HCT116 (cell line): ENCODE results near the gene CD24. TPM values are rescaled to one million over a fixed set of nuclear protein-coding genes. Genes with fewer than 3 reads are reported as not detected.

Experiments
- ATAC-seq: fragments of 200-7000 bp; cut with Tn5 transposase; 2 replicates; pipeline ENCODE4 v1.9.1; 2020; ENCODE audit warnings: mild to moderate bottlenecking, moderate library complexity
- BruUV-seq: library from RNA; stranded (reverse); fragments of 400-500 nt; replicated peaks from 2 replicates; lab custom pipeline; 2021; lab: Mats Ljungman, UMichigan
- CTCF ChIA-PET: fragments of 300-600 bp; sonication (Branson Sonifier 250); formaldehyde crosslinking; loops from one replicate; lab custom pipeline; 2021; ENCODE audit warnings: antibody characterized with exemption; lab: Charles Lee
- POLR2A ChIA-PET: fragments of 300-600, 350-600 bp; sonication (Branson Sonifier 250); formaldehyde crosslinking; loops from one replicate; lab custom pipeline; 2021; ENCODE audit warnings: antibody characterized with exemption; lab: Charles Lee
- RAD21 ChIA-PET, 2 experiments: fragments of 300-600 bp; sonication (Branson Sonifier 250); formaldehyde crosslinking; loops; one replicate each; lab custom pipeline; 2023; ENCODE audit warnings: low total read pairs in 2 of 2; ENCODE audit not compliant: uncharacterized antibody in 2 of 2, unreplicated experiment in 2 of 2, low non-redundant PET in 1 of 2; lab: Charles Lee
- DNase-seq: peaks from one replicate; pipeline ENCODE4 v3.0.0-alpha.2; 2010; ENCODE audit warnings: low read depth, low spot score
- H2AFZ ChIP-seq: fragments of 200-600 bp; shearing (Covaris generic), sonication (generic); 2 replicates; pipeline ENCODE4 v1.6.1; 2017; ENCODE audit warnings: low read depth, mixed run types, mixed read lengths, antibody characterized with exemption, low read length; ENCODE audit not compliant: poor library complexity, severe bottlenecking
- H3K27ac ChIP-seq: 2 replicates; pipeline ENCODE4 v1.5.1; 2012; ENCODE audit warnings: low read depth, low read length
- H3K27me3 ChIP-seq: fragments of 200-600 bp; sonication (generic); 2 replicates; pipeline ENCODE4 v1.6.1; 2016; ENCODE audit warnings: mixed run types, low read length, mixed read lengths; ENCODE audit not compliant: insufficient read depth
- H3K36me3 ChIP-seq, 2 experiments: fragments of 200-500 bp in 1 of 2; fragments of 200-600 bp in 1 of 2; sonication (Bioruptor generic) in 1 of 2; sonication (generic) in 1 of 2; 2 replicates each; pipeline versions ENCODE4 v1.5.1 to v1.6.1; 2014 to 2016; ENCODE audit warnings: low read length in 2 of 2, inconsistent platforms in 1 of 2, mixed read lengths in 1 of 2, mixed run types in 1 of 2; ENCODE audit not compliant: insufficient read depth in 2 of 2, control insufficient read depth in 1 of 2
- H3K4me1 ChIP-seq, 2 experiments: fragments of 200-600 bp in 1 of 2; sonication (generic) in 1 of 2; 2 replicates each; pipeline versions ENCODE4 v1.5.1 to v1.6.1; 2012 to 2017; ENCODE audit warnings: low read length in 2 of 2, inconsistent platforms in 1 of 2, mild to moderate bottlenecking in 1 of 2, mixed read lengths in 1 of 2, mixed run types in 1 of 2, moderate library complexity in 1 of 2; ENCODE audit not compliant: insufficient read depth in 2 of 2, control insufficient read depth in 1 of 2
- H3K4me2 ChIP-seq: fragments of 200-600 bp; sonication (generic); 2 replicates; pipeline ENCODE4 v1.6.1; 2017; ENCODE audit warnings: mixed run types, low read length, mixed read lengths
- H3K4me3 ChIP-seq, 2 experiments: fragments of 200-600 bp in 1 of 2; sonication (generic) in 1 of 2; replicated peaks in 1 of 2; 2 replicates each; pipeline ENCODE4 v1.5.1; 2011 to 2016; ENCODE audit warnings: low read length in 2 of 2, control low read depth in 1 of 2, low read depth in 1 of 2, mild to moderate bottlenecking in 1 of 2, mixed read lengths in 1 of 2, mixed run types in 1 of 2
- H3K79me2 ChIP-seq: fragments of 200-600 bp; sonication (generic); 2 replicates; pipeline ENCODE4 v1.6.1; 2017; ENCODE audit warnings: mild to moderate bottlenecking, mixed run types, low read length, moderate library complexity, mixed read lengths; ENCODE audit not compliant: insufficient read depth
- H3K9ac ChIP-seq: fragments of 200-600 bp; sonication (generic); 2 replicates; pipeline ENCODE4 v1.6.1; 2016; ENCODE audit warnings: low read length, mixed read lengths
- H3K9me2 ChIP-seq: fragments of 200-600 bp; sonication (generic), shearing (Covaris generic); 2 replicates; pipeline ENCODE4 v1.6.1; 2017; ENCODE audit warnings: mixed run types, mild to moderate bottlenecking, moderate library complexity; ENCODE audit not compliant: insufficient read depth
- H3K9me3 ChIP-seq, 2 experiments: fragments of 200-500 bp in 1 of 2; fragments of 200-600 bp in 1 of 2; sonication (Bioruptor generic) in 1 of 2; sonication (generic) in 1 of 2; 2 replicates each; pipeline ENCODE4 v1.6.1; 2014 to 2017; ENCODE audit warnings: low read length in 2 of 2, mixed read lengths in 2 of 2, inconsistent platforms in 1 of 2, low read depth in 1 of 2, mild to moderate bottlenecking in 1 of 2, mixed run types in 1 of 2, moderate library complexity in 1 of 2; ENCODE audit not compliant: control insufficient read depth in 1 of 2, insufficient read depth in 1 of 2
- H4K20me1 ChIP-seq: fragments of 200-600 bp; sonication (generic), shearing (Covaris generic); 2 replicates; pipeline ENCODE4 v1.6.1; 2017; ENCODE audit warnings: mixed run types, mild to moderate bottlenecking, moderate library complexity; ENCODE audit not compliant: insufficient read depth
- ATF3 ChIP-seq: IDR thresholded peaks from 2 replicates; pipeline ENCODE4 v1.6.1; 2012
- CBX3 ChIP-seq: IDR thresholded peaks from 2 replicates; pipeline ENCODE4 v1.6.1; 2012; ENCODE audit warnings: low read depth
- CTCF ChIP-seq, 3 experiments: fragments of 200-600 bp in 1 of 3; sonication (generic) in 1 of 3; IDR thresholded peaks in 2 of 3; conservative IDR thresholded peaks in 1 of 3; 2 replicates each; pipeline ENCODE4 v1.5.1; 2012 to 2017; ENCODE audit warnings: low read depth in 2 of 3, low read length in 2 of 3, antibody characterized with exemption in 1 of 3, borderline replicate concordance in 1 of 3, control low read depth in 1 of 3, mild to moderate bottlenecking in 1 of 3, mixed read lengths in 1 of 3, mixed run types in 1 of 3, moderate library complexity in 1 of 3; ENCODE audit not compliant: insufficient read depth in 1 of 3
- EZH2 ChIP-seq: fragments of 200-600 bp; sonication (generic); IDR thresholded peaks from 2 replicates; pipeline ENCODE4 v1.6.1; 2017; ENCODE audit warnings: antibody characterized with exemption, mixed run types
- EZH2phosphoT487 ChIP-seq: fragments of 200-600 bp; IDR thresholded peaks from 2 replicates; pipeline ENCODE4 v1.6.1; 2018; ENCODE audit warnings: antibody characterized with exemption, borderline replicate concordance
- MAX ChIP-seq: IDR thresholded peaks from 2 replicates; pipeline ENCODE4 v1.6.1; 2012
- POLR2AphosphoS5 ChIP-seq: IDR thresholded peaks from 2 replicates; pipeline ENCODE4 v1.6.1; 2011; ENCODE audit warnings: mild to moderate bottlenecking, low read depth, low read length, moderate library complexity
- RAD21 ChIP-seq: IDR thresholded peaks from 2 replicates; pipeline ENCODE4 v1.6.1; 2012; ENCODE audit warnings: low read depth, mild to moderate bottlenecking
- REST ChIP-seq: IDR thresholded peaks from 2 replicates; pipeline ENCODE4 v1.6.1; 2012; ENCODE audit warnings: low read depth
- TCF7L2 ChIP-seq: IDR thresholded peaks from 2 replicates; pipeline ENCODE4 v1.7.0; 2011; ENCODE audit warnings: borderline replicate concordance, inconsistent platforms; ENCODE audit not compliant: insufficient read depth, insufficient read length; ENCODE audit errors: extremely low read depth
- ZNF274 ChIP-seq: fragments of 200-500 bp; sonication (Bioruptor generic); IDR thresholded peaks from 2 replicates; pipeline ENCODE4 v1.6.1; 2014; ENCODE audit warnings: mild to moderate bottlenecking, low read depth, low read length, inconsistent platforms
- intact Hi-C: fragments of 100-400 bp; cut with micrococcal nuclease; formaldehyde crosslinking; loops from 2 replicates; pipeline ENCODE4 v1.10.0; 2022
- total RNA-seq: library from RNA; stranded (reverse); gene quantifications from one replicate; pipeline ENCODE4 v1.2.1, GENCODE V29; 2021; ENCODE audit not compliant: unreplicated experiment

CD24 gene
- total RNA-seq, 1 experiment from 2014 or later = 7.3 TPM

- ChIA-PET CTCF (interaction anchor here (2.0 kb wide), 1 partner anchor 16 kb away, joined by 5 read pairs; no protein-coding TSS in a partner anchor), RAD21 (no interaction called here), POLR2A (no interaction called here)
- ATAC-seq (no peak), DNase-seq (no peak)
- no peaks in the 10 kb centered on the region for H3K27me3 ChIP-seq
- H3K9me3 ChIP-seq = no peaks in the 10 kb centered on the region
- no TSS peak for BruUV-seq
- TF ChIP-seq CTCF (IDR thresholded peaks at IDR 0.05 in 2 of 3, conservative IDR thresholded peaks at IDR 0.05 in 1 of 3; ENCODE audit: borderline replicate concordance in 1 of 3, insufficient read depth in 1 of 3, low read depth in 2 of 3, low read length in 2 of 3) = no peak
- TF ChIP-seq EZH2 = no peak
- no peak for TF ChIP-seq CBX3
- TF ChIP-seq EZH2phosphoT487 = no peak
- no peak for TF ChIP-seq ATF3
- no peak for TF ChIP-seq POLR2AphosphoS5
- TF ChIP-seq TCF7L2 = no peak
- TF ChIP-seq REST = no peak
- TF ChIP-seq RAD21 = no peak
- no peak for TF ChIP-seq MAX
- no peak for TF ChIP-seq ZNF274
- no peak overlapping the region for H3K4me3 ChIP-seq
- no peak overlapping the region for H3K4me2 ChIP-seq
- no peak overlapping the region for H2AFZ ChIP-seq
- no peaks in the 10 kb centered on the region for H4K20me1 ChIP-seq
- intact Hi-C loops = no loop called here
- no peaks in the 10 kb centered on the region for H3K9me2 ChIP-seq
- no peaks in the 10 kb centered on the region for H3K36me3 ChIP-seq
- H3K4me1 ChIP-seq = no peaks in the 10 kb centered on the region
- H3K9ac ChIP-seq = no peak overlapping the region
- no peak overlapping the region for H3K27ac ChIP-seq
- H3K79me2 ChIP-seq = no peaks in the 10 kb centered on the region
Observed at GRCh38 chr6:106963544-106963943, 11.0 kb downstream of the CD24 start.
